GM19328 (cell line): Measurements from ENCODE around the gene P3R3URF.

ENCODE experiments used
- ATAC-seq: cut with Tn5 transposase; IDR thresholded peaks from one replicate; pipeline ENCODE4 v1.9.1; 2021; ENCODE audit warnings: mild to moderate bottlenecking, moderate library complexity; ENCODE audit not compliant: unreplicated experiment

The P3R3URF gene

DNA sequence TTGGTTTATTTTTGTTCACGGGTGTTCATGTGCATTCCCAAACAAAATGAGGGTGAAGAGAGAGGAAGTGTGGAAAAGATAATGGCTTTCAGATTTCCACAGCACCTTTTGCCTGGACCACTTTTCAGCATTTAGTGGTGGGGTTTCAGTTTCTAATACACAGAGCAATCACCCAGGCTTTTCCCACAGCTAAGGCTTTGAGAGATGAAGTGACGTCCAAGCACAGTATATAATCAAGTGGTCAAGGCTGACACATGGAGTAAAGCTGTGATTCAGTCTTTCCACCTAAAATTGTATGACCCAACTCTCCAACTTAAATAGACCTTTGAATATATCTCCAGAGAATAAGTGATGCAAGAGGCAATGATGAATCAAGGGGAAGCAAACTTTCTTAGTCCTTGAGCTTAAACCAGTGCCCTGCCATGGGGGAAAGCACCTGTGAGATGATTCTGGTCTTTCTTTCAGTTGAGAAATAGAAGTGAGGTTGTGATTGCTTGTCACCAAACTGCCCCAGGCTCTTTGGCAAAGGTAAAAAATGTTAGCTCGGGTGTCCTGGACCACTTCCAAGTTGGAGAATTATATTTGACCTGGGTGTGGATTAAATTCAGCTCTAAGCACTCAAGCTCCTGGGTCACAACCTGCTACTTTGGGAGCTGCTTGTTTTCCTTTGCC, 41.5 kb downstream of the P3R3URF start:
- no peak for ATAC-seq

DNA sequence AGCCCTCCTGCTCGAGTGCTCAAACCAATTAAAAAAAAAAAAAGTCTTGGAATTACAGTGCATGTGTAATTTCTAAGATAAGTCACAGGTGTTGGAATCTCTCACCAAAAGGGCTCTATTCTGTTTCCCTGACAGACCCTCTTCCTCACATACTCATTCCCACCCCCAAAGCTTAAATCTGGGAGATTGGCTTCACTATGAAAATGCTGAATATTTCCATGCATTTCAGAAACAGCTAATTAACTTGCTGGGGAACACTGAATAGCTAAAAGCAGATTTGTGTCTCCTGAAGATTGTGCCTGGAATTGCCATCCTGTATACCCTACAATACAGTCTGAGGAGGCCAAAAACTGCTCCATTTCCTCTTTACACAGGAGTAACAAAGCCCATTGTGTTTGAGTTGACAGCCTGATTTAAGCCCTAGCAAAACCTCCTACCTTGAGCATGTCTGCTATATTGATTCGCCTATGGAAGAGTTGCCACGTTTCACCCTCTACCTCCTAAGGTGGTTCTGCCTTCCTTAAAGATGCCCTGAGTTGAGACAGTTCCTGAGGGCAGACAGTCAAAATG, 42.4 kb downstream of the P3R3URF start:
- ATAC-seq, result no peak

- peak; percentile 51 for ATAC-seq
These were observed 43.1 kb downstream of the P3R3URF start for GRCh38 chr1:46133181-46133658.

DNA sequence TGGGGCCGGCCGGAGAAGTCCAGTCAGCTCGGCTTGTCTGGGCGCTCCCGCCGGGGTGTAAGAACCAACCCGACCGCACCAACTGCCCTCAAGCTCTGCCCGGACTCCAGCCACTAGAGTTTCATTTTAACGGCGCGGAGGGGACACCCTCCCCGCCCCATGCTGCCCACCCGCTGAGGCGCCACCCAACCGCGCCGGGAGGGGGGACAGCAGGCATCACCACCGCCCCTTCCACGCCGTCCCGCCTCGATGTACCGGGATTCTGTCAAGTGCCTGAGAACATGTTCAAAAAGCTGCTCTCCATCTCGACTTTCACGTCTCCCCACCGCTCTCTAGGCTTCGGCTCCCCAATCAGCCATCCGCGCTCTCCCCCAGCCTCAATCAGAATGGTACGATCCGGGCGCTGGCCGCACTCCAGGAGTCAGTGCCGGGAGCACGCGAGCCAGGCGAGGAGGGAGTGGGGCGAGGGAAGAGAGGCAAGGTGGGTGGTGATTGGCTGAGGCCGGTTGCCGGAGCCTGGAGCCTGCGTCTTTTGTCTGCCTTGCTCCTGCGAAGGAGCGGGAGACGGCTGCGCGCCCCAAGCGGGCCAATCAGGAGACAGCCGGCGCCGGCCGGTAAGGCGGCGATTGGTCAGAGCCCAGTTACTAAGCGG, 43.6 kb downstream of the P3R3URF start, which contains the start of gene PIK3R3:
Gene PIK3R3, minus strand, starts transcription at position 101 of the 652 bp plus-strand sequence. CDS start 677 bp downstream, outside the sequence.
- peak; percentile 88 for ATAC-seq

GRCh38 chr1:46131712-46132528, 44.4 kb downstream of the P3R3URF start:
- ATAC-seq, result no peak

GRCh38 chr1:46131093-46131492, 45.2 kb downstream of the P3R3URF start:
- ATAC-seq, result no peak

- ATAC-seq, result no peak
These were observed 45.7 kb downstream of the P3R3URF start for GRCh38 chr1:46130606-46131005.

- no peak for ATAC-seq
These were observed 46.2 kb downstream of the P3R3URF start for GRCh38 chr1:46130121-46130520.

- no peak for ATAC-seq
These were observed 47.9 kb downstream of the P3R3URF start for GRCh38 chr1:46128344-46128743.
